Testis (tissue), 2 donors: Measurements from ENCODE around the gene SMIM5.

Source experiments
- CTCF ChIP-seq, 3 experiments: fragments of 450-650 bp in 2 of 3; fragments of 200-600 bp in 1 of 3; sonication (generic) in 1 of 3; IDR thresholded peaks; one replicate each; pipeline ENCODE4 v1.5.1; 2016 to 2019; ENCODE audit warnings: antibody characterized with exemption in 3 of 3, mild to moderate bottlenecking in 2 of 3, moderate library complexity in 1 of 3
- POLR2A ChIP-seq: fragments of 450-650 bp; IDR thresholded peaks from one replicate; pipeline ENCODE4 v1.6.1; 2017; ENCODE audit warnings: antibody characterized with exemption, mild to moderate bottlenecking, moderate library complexity

- no peak for TF ChIP-seq CTCF (IDR thresholded peaks at IDR 0.05)
- no peak for TF ChIP-seq POLR2A
These were observed 37.8 kb upstream of the SMIM5 start for GRCh38 chr17:75595284-75595919.
